OCI-LY7 (cell line): ENCODE results near the gene TCP10L. TPM values are rescaled to one million over a fixed set of nuclear protein-coding genes. Genes with fewer than 3 reads are reported as not detected.

Source experiments
- BruUV-seq: library from RNA; stranded (reverse); fragments of 400-500 nt; replicated peaks from 2 replicates; lab custom pipeline; 2021; lab: Mats Ljungman, UMichigan
- CTCF ChIA-PET: fragments of 300-600 bp; sonication (Branson Sonifier 250); formaldehyde crosslinking; loops from one replicate; lab custom pipeline; 2022; ENCODE audit warnings: antibody characterized with exemption; ENCODE audit not compliant: unreplicated experiment; lab: Charles Lee
- POLR2A ChIA-PET: fragments of 300-600 bp; sonication (Branson Sonifier 250); formaldehyde crosslinking; loops from one replicate; lab custom pipeline; 2022; ENCODE audit warnings: antibody characterized with exemption; lab: Charles Lee
- DNase-seq: peaks from one replicate; pipeline ENCODE4 v3.0.0-alpha.2; 2015; ENCODE audit warnings: low spot score
- H2AFZ ChIP-seq: fragments of 200-600 bp; sonication (generic), shearing (Covaris generic); 2 replicates; pipeline ENCODE4 v1.6.1; 2014; ENCODE audit warnings: mild to moderate bottlenecking, antibody characterized with exemption, low read length, moderate library complexity
- H3K27ac ChIP-seq: fragments of 200-600 bp; sonication (generic); 2 replicates; pipeline ENCODE4 v1.5.1; 2014; ENCODE audit warnings: mixed run types, low read depth, mild to moderate bottlenecking, moderate library complexity, low read length, inconsistent platforms; ENCODE audit not compliant: poor library complexity, severe bottlenecking
- H3K36me3 ChIP-seq: fragments of 200-600 bp; sonication (generic); 2 replicates; pipeline ENCODE4 v1.6.1; 2014; ENCODE audit warnings: mild to moderate bottlenecking, antibody characterized with exemption, low read length, moderate library complexity, mixed read lengths; ENCODE audit not compliant: insufficient read depth
- H3K4me1 ChIP-seq: fragments of 200-600 bp; sonication (generic); 2 replicates; pipeline ENCODE4 v1.5.1; 2014; ENCODE audit warnings: mild to moderate bottlenecking, low read length; ENCODE audit not compliant: insufficient read depth, poor library complexity, severe bottlenecking
- H3K4me2 ChIP-seq: fragments of 200-600 bp; sonication (generic); 2 replicates; pipeline ENCODE4 v1.6.1; 2014; ENCODE audit warnings: mild to moderate bottlenecking, low read length
- H3K4me3 ChIP-seq: fragments of 200-600 bp; sonication (generic); 2 replicates; pipeline ENCODE4 v1.5.1; 2014; ENCODE audit warnings: mild to moderate bottlenecking, low read depth, low read length; ENCODE audit not compliant: poor library complexity, severe bottlenecking
- H3K79me2 ChIP-seq: fragments of 200-600 bp; sonication (generic); 2 replicates; pipeline ENCODE4 v1.6.1; 2016; ENCODE audit warnings: low read depth, mild to moderate bottlenecking, low read length, moderate library complexity, mixed read lengths; ENCODE audit not compliant: insufficient read depth
- H3K9me2 ChIP-seq: fragments of 200-600 bp; sonication (generic); 2 replicates; pipeline ENCODE4 v1.6.1; 2016; ENCODE audit warnings: mild to moderate bottlenecking, low read length, mixed read lengths; ENCODE audit not compliant: insufficient read depth
- H3K9me3 ChIP-seq: fragments of 200-600 bp; sonication (generic); 2 replicates; pipeline ENCODE4 v1.6.1; 2014; ENCODE audit warnings: mild to moderate bottlenecking, mixed run types, low read length, mixed read lengths
- H4K20me1 ChIP-seq: fragments of 200-600 bp; sonication (generic); 2 replicates; pipeline ENCODE4 v1.6.1; 2014; ENCODE audit warnings: mild to moderate bottlenecking, antibody characterized with exemption, low read length, moderate library complexity, mixed read lengths; ENCODE audit not compliant: insufficient read depth
- EZH2phosphoT487 ChIP-seq: fragments of 200-600 bp; sonication (generic); IDR thresholded peaks from 2 replicates; pipeline ENCODE4 v1.6.1; 2018; ENCODE audit warnings: low read depth, borderline replicate concordance, mild to moderate bottlenecking, mixed run types, antibody characterized with exemption, low read length, moderate library complexity, mixed read lengths
- intact Hi-C: fragments of 100-400 bp; cut with micrococcal nuclease; formaldehyde crosslinking; loops from one replicate; pipeline ENCODE4 v1.10.0; 2022; ENCODE audit not compliant: unreplicated experiment
- total RNA-seq, 2 experiments: library from RNA; depleted of rRNA in 1 of 2; stranded (reverse); fragments of >200 nt in 1 of 2; shearing (Covaris generic) in 1 of 2; gene quantifications; 2 replicates each; pipeline ENCODE4 v1.2.3, GENCODE V29; 2014 to 2022
- TF ChIP-seq, protein P1 (sequence below): fragments of 200-600 bp; sonication (generic); conservative IDR thresholded peaks from 2 replicates; pipeline ENCODE4 v1.5.1; 2014; ENCODE audit warnings: mild to moderate bottlenecking, antibody characterized with exemption, low read length, moderate library complexity, mixed read lengths

The TCP10L gene
- total RNA-seq, 2 experiments from 2014 or later, result 0.63 to 3.9 TPM

DNA sequence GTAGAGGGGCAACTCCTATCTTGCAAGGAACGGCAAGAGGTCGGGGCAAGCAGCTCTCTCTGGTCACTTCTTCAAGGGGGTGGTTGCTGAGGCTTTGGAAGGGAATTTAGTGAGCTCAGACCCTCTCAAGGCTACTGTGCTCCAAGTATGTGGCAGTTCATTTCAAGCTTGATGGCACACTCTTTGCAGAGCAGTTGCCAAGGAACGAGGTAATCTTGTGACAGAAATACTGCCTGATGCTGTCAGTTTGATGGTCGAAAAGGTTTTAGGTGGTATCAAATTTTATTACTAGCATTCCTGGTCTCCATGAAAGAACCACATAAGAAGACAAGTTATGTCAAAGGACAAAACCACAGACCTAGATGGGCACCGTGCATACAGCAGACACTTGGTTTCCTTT is 13.8 kb upstream of the TCP10L start:
- Histone ChIP-seq H3K27ac (peak overlapping the region; percentile 12), H3K9me3 (no peaks in the 10 kb centered on the region), H3K79me2 (no peaks in the 10 kb centered on the region), H4K20me1 (no peaks in the 10 kb centered on the region; the same call in 1 of the 2 replicates), H2AFZ (no peak overlapping the region), H3K4me1 (peaks cover 11% of the 10 kb centered on the region), H3K9me2 (no peaks in the 10 kb centered on the region), H3K4me3 (no peak overlapping the region), H3K4me2 (no peak overlapping the region), H3K36me3 (peaks cover 66% of the 10 kb centered on the region)
- no peak for DNase-seq
- POLR2A ChIA-PET, result interaction anchor here (1.2 to 1.4 kb wide), 2 partner anchors 10 to 14 kb away, joined by 3 read pairs; no protein-coding TSS in a partner anchor
- CTCF ChIA-PET, result no interaction called here
- BruUV-seq, result no TSS peak
- intact Hi-C loops, result no loop called here
- TF ChIP-seq EZH2phosphoT487, result no peak
- TF ChIP-seq, protein P1, sequence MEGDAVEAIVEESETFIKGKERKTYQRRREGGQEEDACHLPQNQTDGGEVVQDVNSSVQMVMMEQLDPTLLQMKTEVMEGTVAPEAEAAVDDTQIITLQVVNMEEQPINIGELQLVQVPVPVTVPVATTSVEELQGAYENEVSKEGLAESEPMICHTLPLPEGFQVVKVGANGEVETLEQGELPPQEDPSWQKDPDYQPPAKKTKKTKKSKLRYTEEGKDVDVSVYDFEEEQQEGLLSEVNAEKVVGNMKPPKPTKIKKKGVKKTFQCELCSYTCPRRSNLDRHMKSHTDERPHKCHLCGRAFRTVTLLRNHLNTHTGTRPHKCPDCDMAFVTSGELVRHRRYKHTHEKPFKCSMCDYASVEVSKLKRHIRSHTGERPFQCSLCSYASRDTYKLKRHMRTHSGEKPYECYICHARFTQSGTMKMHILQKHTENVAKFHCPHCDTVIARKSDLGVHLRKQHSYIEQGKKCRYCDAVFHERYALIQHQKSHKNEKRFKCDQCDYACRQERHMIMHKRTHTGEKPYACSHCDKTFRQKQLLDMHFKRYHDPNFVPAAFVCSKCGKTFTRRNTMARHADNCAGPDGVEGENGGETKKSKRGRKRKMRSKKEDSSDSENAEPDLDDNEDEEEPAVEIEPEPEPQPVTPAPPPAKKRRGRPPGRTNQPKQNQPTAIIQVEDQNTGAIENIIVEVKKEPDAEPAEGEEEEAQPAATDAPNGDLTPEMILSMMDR, result no peak

DNA sequence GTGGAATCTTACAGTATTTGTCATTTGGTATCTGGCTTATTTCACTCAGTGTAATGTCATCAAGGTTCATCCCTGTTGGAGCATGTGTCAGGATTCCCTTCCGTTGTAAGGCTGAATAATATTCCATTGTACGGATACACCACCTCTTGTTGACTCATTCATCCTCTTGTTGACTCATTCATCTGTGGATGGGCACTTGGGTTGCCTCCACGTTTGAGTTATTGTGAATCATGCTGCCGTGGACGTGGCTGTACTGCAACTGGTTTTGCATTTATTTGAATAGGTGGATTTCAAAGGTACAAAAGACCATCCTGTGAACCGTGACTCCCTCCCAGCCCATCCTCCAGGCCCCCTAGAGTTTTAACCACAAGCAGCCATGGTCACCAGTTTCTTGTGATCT is 11.9 kb upstream of the TCP10L start:
- H4K20me1 ChIP-seq, result no peaks in the 10 kb centered on the region; the same call in 1 of the 2 replicates
- POLR2A ChIA-PET, result interaction anchor here (0.6 kb wide), 1 partner anchor 859 kb away, joined by 3 read pairs; no protein-coding TSS in a partner anchor
- CTCF ChIA-PET, result interaction anchor here (0.5 kb wide), 1 partner anchor 729 kb away, joined by 3 read pairs; no protein-coding TSS in a partner anchor
- H3K4me1 ChIP-seq, result peaks cover 11% of the 10 kb centered on the region
- no peak overlapping the region for H2AFZ ChIP-seq
- no peak for DNase-seq
- H3K36me3 ChIP-seq, result peaks cover 47% of the 10 kb centered on the region
- TF ChIP-seq, protein P1, result no peak
- TF ChIP-seq EZH2phosphoT487, result no peak
- H3K9me2 ChIP-seq, result no peaks in the 10 kb centered on the region
- no TSS peak for BruUV-seq
- H3K4me2 ChIP-seq, result no peak overlapping the region
- intact Hi-C loops, result no loop called here
- H3K4me3 ChIP-seq, result no peak overlapping the region
- H3K27ac ChIP-seq, result no peak overlapping the region
- H3K79me2 ChIP-seq, result no peaks in the 10 kb centered on the region
- no peaks in the 10 kb centered on the region for H3K9me3 ChIP-seq

DNA sequence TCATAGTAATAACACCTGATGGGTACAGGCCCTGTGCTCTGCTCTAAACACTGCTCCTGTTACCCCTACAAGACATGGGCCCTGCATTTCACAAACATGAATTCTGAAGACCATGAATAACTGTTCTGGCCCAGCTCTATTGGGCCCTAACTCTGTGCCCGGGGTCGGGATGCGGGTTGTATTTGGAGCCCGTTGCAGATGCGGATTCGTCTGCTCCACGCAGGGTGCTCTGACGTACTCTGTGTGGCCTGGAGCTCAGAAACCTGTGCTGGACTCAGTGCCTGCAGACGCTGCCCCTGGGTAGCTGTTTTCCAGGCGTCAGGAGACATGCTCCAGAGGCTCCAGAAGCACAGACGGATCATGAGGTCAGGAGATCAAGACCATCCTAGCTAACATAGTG is 10.1 kb upstream of the TCP10L start:
- Histone ChIP-seq H3K4me3 (no peak overlapping the region), H3K4me2 (no peak overlapping the region), H3K4me1 (peaks cover 11% of the 10 kb centered on the region), H3K9me2 (no peaks in the 10 kb centered on the region), H3K27ac (no peak overlapping the region), H3K36me3 (peaks cover 33% of the 10 kb centered on the region), H3K79me2 (no peaks in the 10 kb centered on the region), H4K20me1 (no peaks in the 10 kb centered on the region; the same call in 1 of the 2 replicates), H3K9me3 (no peaks in the 10 kb centered on the region), H2AFZ (no peak overlapping the region)
- POLR2A ChIA-PET, result no interaction called here
- no peak for DNase-seq
- no TSS peak for BruUV-seq
- no peak for TF ChIP-seq EZH2phosphoT487
- TF ChIP-seq, protein P1, result no peak
- CTCF ChIA-PET, result no interaction called here
- intact Hi-C loops, result no loop called here
